Skeletal muscle tissue (tissue), 4 donors: ENCODE data around the gene PLXNA3. TPM values are rescaled to one million over a fixed set of nuclear protein-coding genes. Genes with fewer than 3 reads are reported as not detected.

Source experiments
- H3K27ac ChIP-seq: one replicate; pipeline ENCODE4 v1.7.0; 2013; ENCODE audit warnings: mild to moderate bottlenecking, low read depth, low read length, inconsistent platforms
- H3K27me3 ChIP-seq, 3 donors: one replicate each; pipeline ENCODE4 v1.7.0; 2013; ENCODE audit warnings: low read length in 3 of 3; ENCODE audit not compliant: control insufficient read depth in 3 of 3, insufficient read depth in 3 of 3
- H3K36me3 ChIP-seq, 3 donors: one replicate each; pipeline ENCODE4 v1.7.0; 2013; ENCODE audit warnings: low read length in 3 of 3; ENCODE audit not compliant: control insufficient read depth in 3 of 3, insufficient read depth in 3 of 3
- H3K4me1 ChIP-seq, 3 donors: one replicate each; pipeline ENCODE4 v1.7.0; 2013; ENCODE audit warnings: low read length in 3 of 3, mild to moderate bottlenecking in 3 of 3; ENCODE audit not compliant: control insufficient read depth in 3 of 3, insufficient read depth in 3 of 3
- H3K4me3 ChIP-seq, 3 donors: one replicate each; pipeline ENCODE4 v1.7.0; 2013; ENCODE audit warnings: low read length in 3 of 3
- H3K9ac ChIP-seq, 3 donors: one replicate each; pipeline ENCODE4 v1.7.0; 2013; ENCODE audit warnings: low read length in 3 of 3, mild to moderate bottlenecking in 3 of 3, moderate library complexity in 2 of 3, low read depth in 1 of 3
- H3K9me3 ChIP-seq, 3 donors: one replicate each; pipeline ENCODE4 v1.7.0; 2013; ENCODE audit warnings: low read length in 3 of 3; ENCODE audit not compliant: control insufficient read depth in 3 of 3
- total RNA-seq: library from RNA; depleted of rRNA; stranded (reverse); fragments of >200 nt; gene quantifications from one replicate; pipeline ENCODE4 v1.2.3, GENCODE V29; 2014
- donor health status: Osteomylitis.

PLXNA3 gene
- total RNA-seq, 1 donor from 2014 or later = 9.9 TPM

DNA sequence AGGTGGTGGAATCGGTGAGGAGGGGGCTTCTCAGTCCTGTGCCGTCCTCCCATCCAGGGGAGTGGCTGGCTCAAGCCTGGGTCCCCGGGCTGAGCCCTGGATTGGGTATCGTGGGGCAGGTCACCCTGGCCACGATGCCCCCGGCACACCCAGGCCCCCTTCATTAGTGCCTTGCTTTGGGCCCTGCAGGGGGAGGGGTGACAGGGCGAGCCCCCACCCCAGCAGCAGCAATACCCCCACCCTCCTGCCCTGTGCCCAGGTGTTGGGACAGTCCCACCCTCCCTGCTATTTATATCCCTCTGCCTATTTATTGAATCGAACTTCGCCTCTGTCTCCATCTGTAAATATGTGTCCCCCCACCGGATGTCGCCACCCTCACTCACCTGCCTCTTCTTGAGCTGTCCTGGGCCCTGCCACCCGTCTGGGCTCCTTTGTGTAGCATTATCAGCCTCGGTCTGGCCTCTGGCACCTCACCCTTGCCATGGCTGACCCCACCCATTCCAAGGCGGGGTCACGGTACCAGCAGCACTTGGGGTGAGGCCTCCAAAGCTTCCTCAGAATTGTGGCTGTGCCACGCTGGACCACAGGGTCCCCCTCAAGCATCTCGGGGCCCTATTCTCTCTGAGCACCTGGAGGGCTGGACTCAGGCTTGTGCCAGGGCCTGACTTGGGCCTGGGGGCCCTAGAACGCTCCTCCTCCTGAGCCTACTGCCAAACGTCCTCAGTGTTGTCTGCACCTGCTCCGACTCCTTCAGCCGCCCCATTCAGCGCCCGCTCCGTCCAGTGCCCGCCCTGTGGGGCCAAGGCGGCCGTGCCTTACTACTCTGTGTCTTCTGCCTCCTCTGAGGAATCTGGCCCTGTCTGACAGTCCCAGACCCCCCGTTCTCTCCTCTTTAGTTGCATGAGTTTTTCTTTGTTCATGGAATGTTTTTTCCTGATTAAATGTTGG lies 14.9 kb downstream of the PLXNA3 start:
- peaks cover 0 to 11% (median 10%) of the 10 kb centered on the region in 3 donors for H3K36me3 ChIP-seq
- peaks cover 0 to 2% (median 2%) of the 10 kb centered on the region in 3 donors for H3K4me1 ChIP-seq

DNA sequence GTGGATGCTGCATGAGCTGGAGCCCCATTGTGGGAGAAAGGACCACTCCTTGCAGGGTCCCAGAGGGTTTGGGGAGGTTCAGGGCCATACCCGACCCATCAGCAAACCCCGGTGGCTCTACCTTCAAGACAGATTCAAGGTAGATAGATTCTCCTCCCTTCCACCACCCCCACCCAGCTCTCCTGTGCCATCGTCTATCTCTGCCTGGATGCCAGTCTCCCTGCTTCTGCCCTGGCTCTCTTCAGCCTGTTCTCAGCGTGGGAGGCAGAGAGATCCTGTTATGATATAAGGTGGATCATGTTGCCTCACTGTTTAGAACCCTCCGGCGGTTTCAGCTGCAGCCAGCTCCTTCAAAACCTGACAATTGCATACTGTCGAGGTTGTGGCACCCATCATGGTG lies 15.6 kb downstream of the PLXNA3 start:
- no peaks in the 10 kb centered on the region for H3K27me3 ChIP-seq
- no peak overlapping the region for H3K9ac ChIP-seq
- no peak overlapping the region for H3K27ac ChIP-seq
- no peaks in the 10 kb centered on the region for H3K9me3 ChIP-seq
- no peak overlapping the region for H3K4me3 ChIP-seq
- H3K36me3 ChIP-seq = peaks cover 0 to 11% (median 10%) of the 10 kb centered on the region in 3 donors
- H3K4me1 ChIP-seq = peaks cover 4 to 7% (median 6%) of the 10 kb centered on the region in 3 donors

More for the DNA sequence above, 14.9 kb downstream of the PLXNA3 start:
- H3K9ac ChIP-seq = no peak overlapping the region
- H3K27ac ChIP-seq = no peak overlapping the region
- H3K4me3 ChIP-seq = no peak overlapping the region
- H3K27me3 ChIP-seq = no peaks in the 10 kb centered on the region
- H3K9me3 ChIP-seq = no peaks in the 10 kb centered on the region

DNA sequence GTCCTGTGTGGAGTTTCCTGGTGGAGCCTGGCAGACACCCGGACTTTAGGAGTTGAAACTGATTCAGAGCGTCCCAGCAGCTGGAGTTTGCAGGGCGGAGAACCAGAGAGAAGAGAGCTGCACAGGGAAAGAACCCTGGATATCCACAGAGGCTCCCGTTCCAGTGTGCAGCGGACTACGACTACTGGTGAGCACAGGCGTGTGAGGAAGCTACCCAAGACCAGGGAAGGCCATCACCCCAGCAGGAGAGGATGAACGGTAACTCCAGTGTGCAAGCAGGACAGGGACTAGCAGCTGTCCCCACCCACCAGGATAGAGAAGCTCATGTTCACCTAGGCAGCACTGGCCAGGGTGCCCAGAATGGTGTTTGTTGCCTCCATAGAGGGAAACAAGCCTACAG lies 18.7 kb downstream of the PLXNA3 start:
- no peak overlapping the region for H3K4me3 ChIP-seq
- no peaks in the 10 kb centered on the region for H3K9me3 ChIP-seq
- H3K9ac ChIP-seq = no peak overlapping the region
- H3K27ac ChIP-seq = no peak overlapping the region
- no peaks in the 10 kb centered on the region for H3K27me3 ChIP-seq
- H3K4me1 ChIP-seq = peaks cover 6 to 15% (median 7%) of the 10 kb centered on the region in 3 donors
- H3K36me3 ChIP-seq = no peaks in the 10 kb centered on the region

DNA sequence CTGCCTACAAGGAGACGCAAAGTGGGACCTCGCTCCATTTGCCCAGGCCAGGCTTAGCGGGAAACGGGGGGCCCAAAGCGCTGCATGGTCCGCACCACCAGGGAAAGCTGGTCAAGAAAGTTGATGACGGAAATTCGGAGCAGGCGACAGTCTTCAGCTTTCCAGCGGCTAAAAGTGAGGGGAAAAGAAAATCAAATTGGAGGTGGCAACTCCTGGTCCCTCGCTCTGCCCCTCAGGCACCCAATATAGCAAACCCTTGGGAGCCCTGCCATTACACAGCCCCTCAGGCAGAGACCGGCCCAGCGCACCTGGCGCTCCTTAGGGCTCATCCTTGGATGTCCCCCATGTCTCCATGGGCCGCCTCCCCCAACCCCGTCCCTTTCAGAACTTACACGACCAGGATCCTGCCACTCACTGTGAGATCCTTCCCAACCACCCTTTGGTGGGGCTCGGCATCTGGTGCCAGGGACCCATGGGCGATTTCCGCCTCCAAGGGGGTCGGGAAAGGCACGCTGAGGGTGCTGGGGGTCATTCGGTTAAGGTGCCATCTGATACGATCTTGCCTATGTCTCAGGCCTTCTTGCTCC lies 19.9 kb downstream of the PLXNA3 start:
- Histone ChIP-seq H3K27ac (peak overlapping the region; percentile 82), H3K36me3 (no peaks in the 10 kb centered on the region), H3K9me3 (no peaks in the 10 kb centered on the region), H3K4me3 (peak overlapping the region; percentile 66 to 73 (median 71)), H3K4me1 (peaks cover 6 to 20% (median 7%) of the 10 kb centered on the region in 3 donors), H3K27me3 (no peaks in the 10 kb centered on the region), H3K9ac (peak overlapping the region; percentile 20 to 74 (median 70))

DNA sequence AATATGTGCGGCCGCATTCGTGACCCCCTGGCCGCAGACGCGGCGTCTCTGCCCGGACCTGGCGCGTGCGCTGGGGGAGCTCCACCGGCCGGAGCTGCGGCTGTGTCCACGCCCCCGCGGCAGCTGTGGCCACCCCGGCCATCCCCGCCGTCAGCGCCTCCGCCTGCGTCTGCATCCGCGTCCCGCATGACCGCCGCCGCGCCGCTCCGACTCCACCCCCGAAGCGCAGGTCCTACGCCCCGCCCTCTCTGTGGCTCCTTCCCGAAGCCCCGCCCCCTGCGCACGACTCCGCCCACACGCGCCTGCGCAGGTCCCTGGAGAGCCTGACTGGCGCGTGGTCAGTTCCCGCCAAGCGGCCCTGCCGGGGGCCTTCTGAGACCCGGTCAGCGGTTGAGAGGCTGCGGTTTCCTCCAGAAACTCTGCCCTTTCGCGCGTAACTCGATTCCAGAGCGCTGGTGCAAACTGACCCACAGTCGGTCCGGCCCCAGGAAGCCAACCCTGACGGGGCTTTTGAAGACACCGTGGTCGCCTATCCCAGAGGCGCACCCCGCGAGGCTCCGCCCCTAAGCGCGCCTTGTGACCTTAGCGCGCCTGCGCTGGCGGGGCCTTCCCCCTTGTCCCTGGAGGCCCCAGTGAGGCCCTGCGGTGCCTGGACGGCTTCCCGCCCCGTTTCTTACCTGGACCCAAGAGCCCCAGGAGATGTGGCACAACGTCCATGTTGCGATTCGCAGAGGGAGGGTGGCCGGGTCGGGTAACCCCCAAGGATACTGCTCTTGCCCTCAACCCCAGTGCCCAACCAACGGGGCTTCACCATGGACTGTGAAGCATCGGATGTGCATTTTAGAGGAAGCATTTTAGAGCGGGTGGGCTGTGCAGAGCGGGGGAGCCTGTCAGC lies 20.9 kb downstream of the PLXNA3 start, which contains the start of gene LAGE3:
Gene LAGE3 (minus strand): TSS at position 554 of the 895 bp plus-strand sequence. CDS start 366 bp downstream, at position 188.
- H3K27ac ChIP-seq = peak within 1 kb of the TSS; percentile 82
- H3K4me3 ChIP-seq = peak within 1 kb of the TSS; percentile 66 to 73 (median 71)
- H3K9ac ChIP-seq = peak within 1 kb of the TSS; percentile 20 to 74 (median 70)
- no peaks in the 10 kb centered on the region for H3K27me3 ChIP-seq
- H3K9me3 ChIP-seq = no peaks in the 10 kb centered on the region
- peaks cover 7 to 27% (median 11%) of the 10 kb centered on the region in 3 donors for H3K4me1 ChIP-seq
- H3K36me3 ChIP-seq = peaks cover 0 to 4% (median 0%) of the 10 kb centered on the region in 3 donors

DNA sequence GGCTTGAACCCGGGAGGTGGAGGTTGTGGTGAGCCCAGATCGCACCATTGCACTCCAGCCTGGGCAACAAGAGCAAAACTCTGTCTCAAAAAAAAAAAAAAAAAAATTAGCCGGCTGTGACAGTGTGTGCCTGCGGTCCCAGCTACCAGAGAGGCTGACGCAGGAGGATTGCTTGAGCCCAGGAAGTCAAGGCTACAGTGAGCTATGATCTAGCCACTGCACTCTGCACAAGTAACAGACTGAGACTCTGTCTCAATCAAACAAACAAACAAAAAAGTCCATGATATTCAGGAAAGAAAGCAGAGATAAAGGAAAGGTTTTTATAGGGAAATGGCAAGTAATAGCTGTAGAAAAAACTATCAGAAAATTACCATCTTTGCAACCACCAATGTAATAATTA lies 23.1 kb downstream of the PLXNA3 start:
- H3K27ac ChIP-seq = no peak overlapping the region

DNA sequence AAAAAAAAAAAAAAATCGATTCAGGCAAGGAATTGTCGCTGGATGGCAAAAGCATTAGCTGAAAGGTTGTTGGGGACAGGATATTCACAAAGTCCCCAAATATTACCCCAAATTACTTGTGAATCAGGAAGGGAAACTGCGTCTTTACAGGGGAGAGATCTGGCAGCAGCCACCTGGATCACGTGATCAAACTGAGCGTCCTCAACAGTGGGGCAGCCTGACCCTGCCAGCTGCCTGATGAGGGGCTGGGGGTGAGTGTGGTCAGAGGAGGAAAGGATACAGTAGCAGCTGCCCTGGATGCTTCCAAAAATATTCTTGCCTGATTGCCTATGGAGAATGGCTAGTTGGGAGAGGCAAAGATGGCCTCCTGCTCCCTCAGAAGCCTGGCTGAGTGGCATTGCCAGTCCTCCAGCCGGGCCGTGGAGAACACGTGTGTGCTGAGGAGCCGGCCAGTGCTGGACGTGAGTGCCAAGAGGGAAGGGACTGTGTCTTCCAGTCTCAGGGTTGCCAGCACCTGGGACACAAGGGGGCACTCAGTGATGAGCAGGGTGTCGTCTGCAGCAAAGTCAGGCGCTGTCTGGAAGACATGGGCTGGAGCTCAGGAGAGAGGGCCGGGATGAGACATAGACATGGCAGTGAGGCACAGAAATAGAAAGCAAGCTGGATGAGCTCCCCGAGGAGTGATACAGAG lies 24.0 kb downstream of the PLXNA3 start:
- no peak overlapping the region for H3K9ac ChIP-seq
- H3K27ac ChIP-seq = no peak overlapping the region
- no peak overlapping the region for H3K4me3 ChIP-seq
- no peaks in the 10 kb centered on the region for H3K27me3 ChIP-seq
- H3K36me3 ChIP-seq = peaks cover 4 to 9% (median 8%) of the 10 kb centered on the region in 3 donors
- H3K4me1 ChIP-seq = peaks cover 18 to 48% (median 31%) of the 10 kb centered on the region in 3 donors
- no peaks in the 10 kb centered on the region for H3K9me3 ChIP-seq

More for the DNA sequence above, 23.1 kb downstream of the PLXNA3 start:
- Histone ChIP-seq H3K9me3 (no peaks in the 10 kb centered on the region), H3K36me3 (peaks cover 4 to 9% (median 8%) of the 10 kb centered on the region in 3 donors), H3K4me3 (no peak overlapping the region), H3K27me3 (no peaks in the 10 kb centered on the region), H3K4me1 (peaks cover 18 to 44% (median 29%) of the 10 kb centered on the region in 3 donors), H3K9ac (no peak overlapping the region)

DNA sequence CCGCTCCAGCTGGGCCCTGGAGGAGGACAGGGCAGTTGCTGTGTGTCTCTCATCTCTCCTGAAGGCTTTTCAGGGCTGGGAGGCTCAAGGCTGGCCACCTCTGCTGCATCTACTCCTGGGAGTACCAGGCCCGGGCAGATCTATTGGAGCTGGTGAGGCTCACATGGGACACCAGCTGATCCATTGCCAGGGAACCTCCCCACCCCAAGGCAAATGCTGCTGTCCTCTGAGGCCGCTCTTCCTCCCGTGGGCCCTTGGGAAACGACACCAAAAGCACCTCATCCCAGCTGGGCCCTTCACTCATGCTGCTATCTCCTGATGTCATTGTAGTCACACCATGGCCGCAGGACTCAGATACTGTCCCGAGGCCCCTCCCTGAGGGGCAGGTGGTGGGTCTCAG lies 24.7 kb downstream of the PLXNA3 start:
- Histone ChIP-seq H3K36me3 (peaks cover 8 to 13% (median 8%) of the 10 kb centered on the region in 3 donors), H3K27ac (no peak overlapping the region), H3K27me3 (no peaks in the 10 kb centered on the region), H3K9me3 (no peaks in the 10 kb centered on the region), H3K9ac (no peak overlapping the region), H3K4me1 (peaks cover 18 to 48% (median 32%) of the 10 kb centered on the region in 3 donors), H3K4me3 (no peak overlapping the region)

DNA sequence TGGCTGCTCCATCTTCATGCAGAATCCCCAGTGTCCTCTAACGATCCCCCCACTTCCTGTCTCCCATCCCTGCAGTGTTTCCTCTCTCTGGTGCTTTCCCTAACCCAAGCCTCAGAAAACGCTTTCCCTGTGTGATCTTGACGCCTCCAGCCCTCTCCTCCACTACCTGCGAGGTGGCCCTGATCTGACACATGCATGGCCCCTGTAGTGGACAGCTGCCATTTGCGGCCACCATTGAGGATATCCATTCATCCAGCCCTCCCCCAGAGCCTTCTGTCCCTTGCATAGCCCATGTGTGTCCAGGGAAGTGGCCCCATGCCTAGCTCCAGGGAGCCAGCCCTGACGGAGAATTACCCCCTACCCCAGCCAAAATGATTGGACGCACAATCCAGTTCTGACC lies 25.2 kb downstream of the PLXNA3 start:
- Histone ChIP-seq H3K4me3 (no peak overlapping the region), H3K9ac (no peak overlapping the region), H3K27ac (no peak overlapping the region), H3K4me1 (peaks cover 13 to 42% (median 29%) of the 10 kb centered on the region in 3 donors), H3K9me3 (no peaks in the 10 kb centered on the region), H3K27me3 (no peaks in the 10 kb centered on the region), H3K36me3 (peaks cover 8 to 14% (median 8%) of the 10 kb centered on the region in 3 donors)
